Peyer's patch (tissue), 4 donors: Measurements from ENCODE around the gene CALN1.

Source experiments
- CTCF ChIP-seq, 6 experiments: fragments of 450-650 bp in 4 of 6; fragments of 200-600 bp in 2 of 6; sonication (generic) in 1 of 6; IDR thresholded peaks; one replicate each; pipeline ENCODE4 v1.5.1; 2017 to 2019; ENCODE audit warnings: antibody characterized with exemption in 6 of 6, mild to moderate bottlenecking in 3 of 6, moderate library complexity in 1 of 6
- POLR2A ChIP-seq, 2 donors: fragments of 450-650 bp; IDR thresholded peaks; one replicate each; pipeline ENCODE4 v1.5.1; 2017; ENCODE audit warnings: antibody characterized with exemption in 2 of 2, mild to moderate bottlenecking in 2 of 2, moderate library complexity in 2 of 2

- TF ChIP-seq POLR2A (IDR thresholded peaks at IDR 0.05) (no peak), CTCF (IDR thresholded peaks at IDR 0.05) (no peak)
Measured at GRCh38 chr7:71777278-71777677, 634.9 kb downstream of the CALN1 start.
